ENCODE measurements around the gene ADD1.
"Not testable (repeated sequence)": the region's sequence is repeated elsewhere in the genome, so short reads cannot be mapped to it uniquely, and the experiment has no call there.

ADD1 gene

DNA sequence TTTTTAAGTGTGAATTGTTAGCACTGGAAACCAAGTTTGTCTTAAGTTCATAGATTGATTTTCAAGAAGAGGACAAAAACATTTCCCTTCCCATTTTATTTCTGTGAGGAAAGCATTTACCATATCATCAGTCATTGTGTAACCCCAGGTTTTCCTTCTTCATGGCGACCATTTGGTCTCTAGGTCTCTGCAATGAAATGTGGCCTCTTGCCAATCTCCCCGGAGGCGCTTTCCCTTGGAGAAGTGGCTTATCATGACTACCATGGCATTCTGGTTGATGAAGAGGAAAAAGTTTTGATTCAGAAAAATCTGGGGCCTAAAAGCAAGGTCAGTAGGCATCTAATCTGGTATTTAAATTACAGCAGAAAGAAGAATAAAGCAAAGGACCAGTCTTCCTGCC lies 54.4 kb downstream of the ADD1 start:
- no peak for DNase-seq

DNA sequence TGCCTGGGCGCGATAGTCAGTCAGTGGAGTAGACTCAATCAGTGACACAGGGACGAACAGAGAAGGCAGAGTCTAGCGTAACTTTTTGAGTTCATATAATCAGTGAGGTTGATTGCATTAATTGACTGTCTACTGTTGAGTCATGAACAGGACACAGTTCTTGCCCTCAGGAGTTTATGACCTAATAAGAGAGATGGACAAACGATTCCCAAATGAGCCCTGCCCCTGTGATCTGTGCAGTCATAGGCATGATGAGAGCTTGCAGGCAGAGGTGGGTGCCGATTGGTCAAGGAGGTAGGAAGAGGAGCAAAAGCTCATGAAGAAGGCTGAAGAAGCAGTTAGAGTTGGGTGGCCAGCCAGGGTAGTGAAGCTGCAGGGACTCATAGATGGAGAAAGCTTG lies 57.1 kb downstream of the ADD1 start:
- DNase-seq: no peak

DNA sequence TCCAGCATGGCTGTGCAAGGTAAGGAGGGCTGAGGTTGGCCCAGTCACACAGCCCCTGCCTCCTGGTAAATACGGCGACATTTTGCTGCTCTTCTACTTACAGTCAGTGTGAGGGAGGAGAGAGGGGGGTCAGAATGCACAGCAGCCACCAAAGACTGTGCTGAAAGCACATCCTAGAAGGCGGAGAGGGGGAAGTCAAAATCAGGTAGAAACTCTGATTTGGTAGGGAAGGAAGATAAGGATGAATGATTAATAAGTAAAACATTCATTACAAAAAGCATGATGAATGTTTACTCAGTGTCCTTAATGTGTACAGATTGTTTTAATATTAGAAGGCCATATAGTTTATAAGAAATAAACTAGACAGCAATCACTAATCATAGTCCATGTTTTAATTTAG lies 57.5 kb downstream of the ADD1 start:
- no peak for DNase-seq

DNA sequence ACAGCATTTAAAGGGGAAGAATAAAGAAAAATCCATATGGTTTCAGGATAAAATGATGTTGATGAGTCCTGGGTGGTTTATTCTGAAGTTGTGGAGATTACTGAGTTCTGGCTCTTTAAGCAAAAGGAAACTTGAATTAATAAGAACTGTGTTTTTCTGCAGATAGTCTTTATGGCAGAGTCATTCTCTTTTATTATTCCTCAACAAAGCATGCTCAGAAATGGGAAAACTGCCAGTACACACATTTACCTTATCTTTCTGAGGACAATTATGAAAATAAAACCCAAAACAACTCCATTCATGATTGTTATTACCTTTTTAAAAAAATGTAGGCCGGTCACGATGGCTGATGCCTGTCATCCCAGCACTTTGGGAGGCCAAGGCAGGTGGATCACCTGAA lies 58.5 kb downstream of the ADD1 start:
- no peak for DNase-seq

DNA sequence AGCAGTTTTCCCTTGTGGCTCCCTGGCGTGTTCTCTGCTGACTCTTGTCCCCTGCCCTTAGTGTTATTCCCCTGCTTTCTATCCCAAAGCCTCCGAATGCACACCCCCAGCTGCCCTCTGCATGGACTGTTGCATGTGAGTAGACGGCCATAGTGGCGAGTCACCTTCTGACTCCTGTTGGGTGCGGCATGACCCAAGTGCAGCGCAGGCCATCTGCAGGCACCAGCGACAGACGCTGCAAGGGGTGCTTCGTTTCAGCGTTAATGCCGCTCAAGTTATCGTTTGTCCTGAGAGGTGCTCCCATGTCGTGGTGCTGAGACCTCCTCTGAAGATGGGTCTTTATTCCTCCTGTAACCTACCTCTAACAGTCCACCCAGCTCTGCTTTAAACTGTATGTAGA lies 61.9 kb downstream of the ADD1 start:
- no peak for DNase-seq

DNA sequence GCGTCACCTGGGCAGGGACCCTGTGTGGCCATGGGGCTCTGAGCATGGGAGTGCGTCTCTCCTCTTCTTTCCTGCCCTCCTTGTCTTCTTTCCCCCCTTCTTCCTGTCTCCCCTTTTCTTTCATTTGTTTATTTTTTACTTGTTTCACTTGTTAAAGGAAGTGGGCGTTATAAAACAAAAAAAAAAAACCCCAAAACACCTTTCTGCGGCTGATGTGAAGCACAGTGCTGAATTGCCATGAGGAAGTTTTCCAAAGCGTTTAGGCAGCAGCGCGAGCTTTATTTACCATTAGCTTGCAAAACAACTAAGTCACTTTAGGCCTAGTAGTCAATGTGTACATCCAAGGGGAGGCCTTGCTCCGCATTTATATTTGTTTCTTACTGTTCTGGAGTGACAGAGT lies 62.6 kb downstream of the ADD1 start:
- no peak for DNase-seq

DNA sequence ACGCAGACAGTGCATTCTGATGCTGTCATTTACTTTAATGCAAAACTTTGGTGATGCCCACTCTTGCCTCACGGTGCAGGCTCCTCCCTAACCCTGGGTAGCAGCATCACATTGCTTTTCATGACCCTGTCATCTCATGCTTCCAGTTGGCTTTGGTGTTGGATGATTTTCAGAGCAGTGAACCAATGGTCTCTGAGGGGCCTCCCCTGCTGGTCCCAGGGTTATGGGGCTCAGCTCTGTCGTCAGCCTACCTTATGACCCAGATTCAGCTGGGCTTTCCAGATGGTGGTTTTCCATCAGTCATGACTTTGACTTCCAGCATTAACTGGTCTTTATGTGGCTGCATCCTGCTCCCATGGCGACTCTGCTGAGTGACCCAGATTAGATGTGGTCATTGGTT lies 63.6 kb downstream of the ADD1 start:
- DNase-seq: no peak

DNA sequence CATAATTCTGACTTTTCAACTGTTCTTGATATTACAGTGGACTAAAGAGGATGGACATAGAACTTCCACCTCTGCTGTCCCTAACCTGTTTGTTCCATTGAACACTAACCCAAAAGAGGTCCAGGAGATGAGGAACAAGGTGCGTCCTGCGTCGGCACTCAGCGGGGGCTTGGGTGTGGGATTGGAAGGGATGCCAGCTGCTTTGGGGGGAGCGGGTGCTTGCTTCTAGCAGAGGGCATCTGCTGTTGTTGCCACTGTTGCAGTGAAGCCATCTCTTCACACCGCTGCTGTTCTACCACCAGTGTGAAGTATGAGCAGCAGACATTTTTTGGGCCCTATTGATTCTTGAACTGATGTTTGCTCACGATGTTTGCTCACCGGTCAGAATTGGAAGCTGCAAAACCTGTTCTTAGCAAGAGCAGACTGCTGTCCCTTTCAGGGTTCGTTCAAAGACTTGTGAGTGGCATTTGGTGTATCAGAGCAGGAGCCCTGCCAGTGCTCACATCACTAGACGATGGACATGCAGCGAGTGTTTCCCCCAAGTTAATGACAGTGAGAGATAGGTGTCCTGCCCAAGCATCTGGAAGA lies 64.2 kb downstream of the ADD1 start:
- no peak for DNase-seq

DNA sequence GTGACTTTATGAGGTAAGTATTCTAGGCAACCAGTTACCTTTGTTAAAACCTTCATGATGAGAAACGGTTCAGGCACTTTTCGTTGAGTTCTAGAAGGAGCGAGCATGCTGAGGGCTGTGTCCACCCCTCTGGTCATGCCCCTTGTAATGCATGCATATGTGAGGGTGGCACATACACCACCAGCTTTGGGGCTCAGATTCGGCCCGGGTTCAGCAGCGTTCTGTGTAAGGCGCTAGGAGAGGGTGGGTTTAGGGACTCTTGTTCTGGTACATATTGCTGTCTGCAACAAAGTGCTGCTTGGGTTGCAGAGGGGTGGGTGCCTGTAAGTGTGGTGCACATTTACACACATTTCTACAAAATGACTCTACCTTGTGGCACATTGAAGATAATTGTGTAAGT lies 65.0 kb downstream of the ADD1 start:
- DNase-seq: no peak

DNA sequence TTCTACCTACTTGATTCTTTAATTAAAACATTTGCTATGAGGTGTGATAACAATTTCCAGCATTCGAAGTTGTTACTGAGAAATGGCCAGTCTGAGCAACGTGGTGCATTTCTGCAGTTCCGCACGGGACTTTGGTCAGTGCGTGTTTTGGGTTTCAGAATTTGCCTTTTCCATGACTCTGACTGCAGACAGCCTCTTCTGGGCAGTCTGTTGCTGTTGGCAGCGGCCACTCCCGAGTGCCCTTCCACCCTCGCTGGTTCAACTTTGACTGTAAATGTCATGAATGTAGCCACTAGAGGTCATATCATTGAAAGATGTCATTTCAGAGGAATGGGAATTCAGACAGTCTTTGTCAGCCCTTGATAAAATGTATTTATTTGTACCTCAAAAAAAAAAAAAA lies 65.9 kb downstream of the ADD1 start:
- no peak for DNase-seq

- DNase-seq: no peak
Observed at GRCh38 chr4:2910409-2910808, 66.8 kb downstream of the ADD1 start.

- no peak for DNase-seq
Observed at GRCh38 chr4:2911868-2912267, 68.2 kb downstream of the ADD1 start.

DNA sequence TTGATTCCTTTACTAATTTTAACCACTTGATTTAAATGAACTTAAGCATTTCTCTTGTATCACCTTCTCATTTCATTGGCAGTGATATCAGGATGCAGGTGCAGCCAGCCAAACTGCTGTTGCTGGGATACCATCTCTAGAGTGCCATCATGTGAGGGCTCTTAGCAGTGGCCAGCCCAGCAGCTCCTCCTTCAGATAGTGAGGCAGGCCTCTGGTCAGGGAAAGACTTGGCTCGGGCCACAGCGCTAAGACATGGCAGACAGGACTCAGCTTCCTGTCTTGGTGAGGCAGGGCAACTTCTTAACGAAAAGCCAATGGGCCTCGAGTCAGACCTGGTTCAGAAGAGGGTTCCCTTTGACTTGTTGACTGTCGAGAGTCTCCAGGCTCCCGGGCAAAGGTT lies 69.5 kb downstream of the ADD1 start:
- DNase-seq: no peak

DNA sequence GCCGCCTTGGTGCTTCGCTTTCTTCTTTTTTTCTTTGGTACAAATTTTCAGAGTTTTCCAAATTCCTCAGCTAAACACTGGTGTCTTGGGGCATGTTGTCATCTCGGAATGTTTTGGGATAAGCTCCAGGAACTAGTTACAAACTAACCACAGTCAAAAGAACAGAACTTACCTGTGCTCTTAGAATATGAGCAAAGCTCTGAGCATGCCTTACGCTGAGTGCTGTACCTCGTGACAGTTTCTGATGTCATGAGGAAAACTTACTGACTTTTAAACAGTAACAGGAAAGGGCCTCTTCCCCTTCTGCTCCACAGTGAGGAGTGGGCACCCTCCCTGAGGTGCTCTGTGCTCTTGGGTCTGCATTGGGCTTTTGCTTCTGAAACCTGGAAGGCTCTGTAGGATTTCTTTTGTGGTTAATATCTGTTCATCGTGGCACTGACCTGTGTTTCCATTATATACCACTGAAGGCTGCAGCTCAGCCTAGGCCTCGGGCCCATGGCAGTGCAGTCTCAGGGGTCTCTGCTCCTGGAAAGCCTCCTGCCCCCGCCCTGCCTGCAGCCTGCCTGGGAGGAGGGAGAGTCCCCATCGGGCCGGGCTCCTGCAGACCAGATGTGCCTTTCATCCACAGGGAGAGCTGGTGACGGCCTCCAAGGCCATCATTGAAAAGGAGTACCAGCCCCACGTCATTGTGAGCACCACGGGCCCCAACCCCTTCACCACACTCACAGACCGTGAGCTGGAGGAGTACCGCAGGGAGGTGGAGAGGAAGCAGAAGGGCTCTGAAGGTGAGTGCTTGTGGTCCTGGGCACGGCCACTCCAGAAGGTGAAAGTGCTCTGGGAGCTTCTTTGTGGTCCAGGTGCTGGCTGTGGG lies 70.8 kb downstream of the ADD1 start:
- DNase-seq: no peak

- no peak for DNase-seq
Observed at GRCh38 chr4:2915789-2916188, 72.1 kb downstream of the ADD1 start.

DNA sequence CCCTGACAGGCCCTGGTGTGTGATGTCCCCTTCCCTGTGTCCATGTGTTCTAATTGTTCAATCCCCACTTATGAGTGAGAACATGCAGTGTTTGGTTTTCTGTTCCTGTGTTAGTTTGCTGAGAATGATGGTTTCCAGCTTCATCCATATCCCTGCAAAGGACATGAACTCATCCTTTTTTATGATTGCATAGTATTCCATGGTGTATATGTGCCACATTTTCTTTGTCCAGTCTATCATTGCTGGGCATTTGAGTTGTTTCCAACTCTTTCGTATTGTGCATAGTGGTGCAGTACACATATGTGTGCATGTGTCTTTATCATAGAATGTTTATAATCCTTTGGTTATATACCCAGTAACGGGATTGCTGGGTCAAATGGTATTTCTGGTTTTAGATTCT lies 73.1 kb downstream of the ADD1 start:
- DNase-seq: not testable (repeated sequence)

DNA sequence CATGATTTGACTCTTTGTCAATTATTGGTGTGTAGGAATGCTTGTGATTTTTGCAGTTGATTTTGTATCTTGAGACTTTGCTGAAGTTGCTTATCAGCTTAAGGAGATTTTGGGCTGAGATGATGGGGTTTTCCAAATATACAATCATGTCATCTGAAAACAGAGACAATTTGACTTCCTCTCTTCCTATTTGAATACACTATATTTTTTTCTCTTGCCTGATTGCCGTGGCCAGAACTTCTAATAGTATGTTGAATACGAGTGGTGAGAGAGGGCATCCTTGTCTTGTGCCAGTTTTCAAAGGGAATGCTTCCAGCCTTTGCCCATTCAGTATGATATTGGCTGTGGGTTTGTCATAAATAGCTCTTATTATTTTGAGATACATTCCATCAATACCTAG lies 74.7 kb downstream of the ADD1 start:
- DNase-seq: not testable (repeated sequence)

GRCh38 chr4:2918714-2919113 lies 75.1 kb downstream of the ADD1 start:
- not testable (repeated sequence) for DNase-seq

DNA sequence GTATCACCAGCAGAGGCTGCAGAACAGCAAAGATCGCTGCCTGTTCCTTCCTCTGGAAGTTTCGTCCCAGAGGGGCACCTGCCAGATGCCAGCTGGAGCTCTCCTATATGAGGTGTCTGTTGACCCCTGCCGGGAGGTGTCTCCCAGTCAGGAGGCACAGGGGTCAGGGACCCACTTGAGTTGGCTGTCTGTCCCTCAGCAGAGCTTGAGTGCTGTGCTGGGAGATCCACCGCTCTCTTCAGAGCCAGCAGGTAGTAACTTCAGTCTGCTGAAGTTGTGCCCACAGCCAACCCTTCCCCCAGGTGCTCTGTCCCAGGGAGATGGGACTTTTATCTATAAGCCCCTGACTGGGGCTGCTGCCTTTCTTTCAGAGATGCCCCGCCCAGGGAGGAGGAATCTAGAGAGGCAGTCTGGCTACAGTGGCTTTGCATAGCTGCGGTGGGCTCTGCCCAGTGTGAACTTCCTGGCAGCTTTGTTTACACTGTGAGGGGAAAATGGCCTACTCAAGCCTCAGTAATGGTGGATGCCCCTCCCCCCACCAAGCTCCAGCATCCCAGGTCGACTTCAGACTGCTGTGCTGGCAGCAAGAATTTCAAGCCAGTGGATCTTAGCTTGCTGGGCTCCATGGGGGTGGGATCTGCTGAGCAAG lies 78.9 kb downstream of the ADD1 start:
- DNase-seq: not testable (repeated sequence)

GRCh38 chr4:2923141-2923551 lies 79.5 kb downstream of the ADD1 start:
- no peak for DNase-seq

GRCh38 chr4:2923668-2924173 lies 80.1 kb downstream of the ADD1 start:
- DNase-seq: no peak

DNA sequence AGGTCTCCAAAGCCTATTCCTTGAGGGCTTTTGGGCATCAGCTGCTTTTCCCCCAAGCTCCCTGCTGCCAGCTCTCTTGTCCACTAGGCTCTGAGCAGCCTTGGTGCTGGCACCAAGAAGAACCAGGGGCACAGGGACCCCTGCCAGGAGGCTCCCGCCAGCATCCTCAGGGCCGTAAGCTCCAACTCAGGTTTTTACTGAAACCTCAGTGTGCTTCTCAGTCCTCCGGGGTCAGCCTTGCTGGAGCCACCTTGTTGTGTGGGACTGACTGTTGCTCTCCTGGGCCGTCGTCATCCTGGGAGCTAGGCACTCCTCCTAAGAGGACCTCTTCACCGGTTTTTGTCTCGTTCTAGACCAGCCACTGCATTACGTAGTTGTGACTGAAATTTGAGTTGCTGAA lies 80.6 kb downstream of the ADD1 start:
- DNase-seq: no peak

GRCh38 chr4:2924765-2925301 lies 81.2 kb downstream of the ADD1 start:
- DNase-seq: no peak

DNA sequence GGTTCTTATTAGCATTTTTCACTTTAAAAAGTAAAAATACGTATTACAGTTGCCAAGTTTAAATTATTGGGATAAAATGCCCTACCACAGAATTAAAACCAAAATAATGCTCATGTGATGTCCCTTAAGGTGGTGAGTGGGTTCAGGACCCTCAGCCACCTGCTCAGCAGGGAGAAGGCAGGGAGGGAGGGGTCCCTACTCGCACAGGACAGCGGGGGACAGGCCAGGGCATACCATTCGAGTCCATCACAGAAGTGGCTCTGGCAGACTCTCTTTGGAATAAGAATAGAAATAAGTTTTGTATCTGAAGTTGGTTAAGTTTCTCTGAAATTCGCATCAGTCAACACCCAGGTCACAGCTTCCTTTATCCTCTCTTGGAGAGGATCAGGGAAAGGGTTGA lies 81.9 kb downstream of the ADD1 start:
- DNase-seq: no peak

Data from SHP77 treated with DMSO at 0.1 percent for 48 hours (cell line).